Activated naive CD4-positive, alpha-beta T cell treated with anti-CD3 and anti-CD28 coated beads, Interleukin-2, amount 10 ng/mL, durations not matched to agents 7 days and 5 days (primary cell): Measurements from ENCODE around the gene ACSL6.
A peak's percentile ranks its signal among the peaks of the same experiment; 100 is the strongest.
"Not testable (repeated sequence)": the region's sequence is repeated elsewhere in the genome, so short reads cannot be mapped to it uniquely, and the experiment has no call there.

Source experiments
- CTCF ChIA-PET: fragments of 350-600 bp; sonication (Branson Sonifier 250); formaldehyde crosslinking; loops from one replicate; lab custom pipeline; 2021; ENCODE audit warnings: antibody characterized with exemption; lab: Charles Lee
- DNase-seq: peaks from one replicate; pipeline ENCODE4 v3.0.0-alpha.2; 2020
- H3K27ac Mint-ChIP-seq: one replicate; pipeline ENCODE4 v1.8.0; 2021; ENCODE audit warnings: mild to moderate bottlenecking, moderate library complexity, mixed read lengths
- H3K27me3 Mint-ChIP-seq: one replicate; pipeline ENCODE4 v1.8.0; 2021; ENCODE audit warnings: mild to moderate bottlenecking, mixed read lengths
- H3K36me3 Mint-ChIP-seq: one replicate; pipeline ENCODE4 v1.8.0; 2021; ENCODE audit warnings: mixed read lengths
- H3K4me1 Mint-ChIP-seq: one replicate; pipeline ENCODE4 v1.8.0; 2021; ENCODE audit warnings: mixed read lengths
- H3K4me3 Mint-ChIP-seq: one replicate; pipeline ENCODE4 v1.8.0; 2021; ENCODE audit warnings: mild to moderate bottlenecking, moderate library complexity, mixed read lengths
- H3K9me3 Mint-ChIP-seq: one replicate; pipeline ENCODE4 v1.8.0; 2021; ENCODE audit warnings: mixed read lengths

Gene ACSL6

GRCh38 chr5:131942016-131942415 lies 69.4 kb downstream of the ACSL6 start:
- Mint-ChIP-seq H3K4me3 (no peak overlapping the region), H3K36me3 (no peaks in the 10 kb centered on the region), H3K9me3 (no peaks in the 10 kb centered on the region), H3K27me3 (peaks cover 7% of the 10 kb centered on the region), H3K27ac (no peak overlapping the region), H3K4me1 (no peaks in the 10 kb centered on the region)
- no peak for DNase-seq
- CTCF ChIA-PET = interaction anchor here (1.0 kb wide), 1 partner anchor 66 kb away, joined by 3 read pairs; no protein-coding TSS in a partner anchor

- H3K4me3 Mint-ChIP-seq = no peak overlapping the region
- peaks cover 14% of the 10 kb centered on the region for H3K27me3 Mint-ChIP-seq
- H3K4me1 Mint-ChIP-seq = no peaks in the 10 kb centered on the region
- H3K27ac Mint-ChIP-seq = no peak overlapping the region
- CTCF ChIA-PET = no interaction called here
- no peaks in the 10 kb centered on the region for H3K36me3 Mint-ChIP-seq
- H3K9me3 Mint-ChIP-seq = no peaks in the 10 kb centered on the region
- no peak for DNase-seq
Measured at GRCh38 chr5:131939690-131940345, 71.6 kb downstream of the ACSL6 start.

- DNase-seq = no peak
- peaks cover 14% of the 10 kb centered on the region for H3K27me3 Mint-ChIP-seq
- no peak overlapping the region for H3K27ac Mint-ChIP-seq
- peaks cover 25% of the 10 kb centered on the region for H3K9me3 Mint-ChIP-seq
- H3K4me1 Mint-ChIP-seq = no peaks in the 10 kb centered on the region
- H3K4me3 Mint-ChIP-seq = no peak overlapping the region
- CTCF ChIA-PET = no interaction called here
- peaks cover 6% of the 10 kb centered on the region for H3K36me3 Mint-ChIP-seq
Measured at GRCh38 chr5:131932235-131932634, 79.2 kb downstream of the ACSL6 start.

- CTCF ChIA-PET = no interaction called here
- H3K27ac Mint-ChIP-seq = no peak overlapping the region
- peaks cover 37% of the 10 kb centered on the region for H3K9me3 Mint-ChIP-seq
Measured at GRCh38 chr5:131928957-131929356, 82.5 kb downstream of the ACSL6 start.

GRCh38 chr5:131926168-131926567 lies 85.3 kb downstream of the ACSL6 start:
- Mint-ChIP-seq H3K27ac (no peak overlapping the region), H3K4me1 (no peaks in the 10 kb centered on the region), H3K27me3 (no peaks in the 10 kb centered on the region), H3K36me3 (peaks cover 6% of the 10 kb centered on the region), H3K9me3 (peaks cover 35% of the 10 kb centered on the region), H3K4me3 (no peak overlapping the region)
- no peak for DNase-seq
- CTCF ChIA-PET = no interaction called here

More at GRCh38 chr5:131928957-131929356, 82.5 kb downstream of the ACSL6 start:
- Mint-ChIP-seq H3K36me3 (peaks cover 6% of the 10 kb centered on the region), H3K4me1 (no peaks in the 10 kb centered on the region), H3K4me3 (no peak overlapping the region), H3K27me3 (peaks cover 6% of the 10 kb centered on the region)
- DNase-seq = no peak

- CTCF ChIA-PET = no interaction called here
- DNase-seq = no peak
- H3K27ac Mint-ChIP-seq = no peak overlapping the region
- H3K9me3 Mint-ChIP-seq = no peaks in the 10 kb centered on the region
- H3K27me3 Mint-ChIP-seq = peaks cover 13% of the 10 kb centered on the region
- peaks cover 2% of the 10 kb centered on the region for H3K36me3 Mint-ChIP-seq
- no peak overlapping the region for H3K4me3 Mint-ChIP-seq
- no peaks in the 10 kb centered on the region for H3K4me1 Mint-ChIP-seq
Measured at GRCh38 chr5:131916481-131916880, 95.0 kb downstream of the ACSL6 start.

GRCh38 chr5:131914472-131914871 lies 97.0 kb downstream of the ACSL6 start:
- H3K9me3 Mint-ChIP-seq = peaks cover 6% of the 10 kb centered on the region

GRCh38 chr5:131913603-131914002 lies 97.9 kb downstream of the ACSL6 start:
- Mint-ChIP-seq H3K27me3 (peaks cover 13% of the 10 kb centered on the region), H3K4me3 (no peak overlapping the region), H3K36me3 (peaks cover 5% of the 10 kb centered on the region), H3K4me1 (no peaks in the 10 kb centered on the region), H3K9me3 (peaks cover 9% of the 10 kb centered on the region), H3K27ac (no peak overlapping the region)
- no peak for DNase-seq
- CTCF ChIA-PET = no interaction called here

More at GRCh38 chr5:131914472-131914871, 97.0 kb downstream of the ACSL6 start:
- Mint-ChIP-seq H3K4me1 (no peaks in the 10 kb centered on the region), H3K36me3 (peaks cover 5% of the 10 kb centered on the region), H3K27me3 (peaks cover 13% of the 10 kb centered on the region), H3K27ac (no peak overlapping the region), H3K4me3 (no peak overlapping the region)
- no peak for DNase-seq
- CTCF ChIA-PET = no interaction called here

- Mint-ChIP-seq H3K27me3 (no peaks in the 10 kb centered on the region), H3K9me3 (peaks cover 65% of the 10 kb centered on the region), H3K27ac (no peak overlapping the region), H3K4me3 (no peak overlapping the region), H3K36me3 (peaks cover 54% of the 10 kb centered on the region), H3K4me1 (peaks cover 16% of the 10 kb centered on the region)
- CTCF ChIA-PET = no interaction called here
- no peak for DNase-seq
Measured at GRCh38 chr5:131906668-131907067, 104.8 kb downstream of the ACSL6 start.

GRCh38 chr5:131902266-131902665 lies 109.2 kb downstream of the ACSL6 start:
- DNase-seq = peak; percentile 41
- Mint-ChIP-seq H3K9me3 (peaks cover 81% of the 10 kb centered on the region), H3K36me3 (peaks cover 70% of the 10 kb centered on the region), H3K27ac (peak overlapping the region; percentile 88), H3K4me1 (peaks cover 34% of the 10 kb centered on the region)
- H3K4me3 Mint-ChIP-seq, H3K27me3 Mint-ChIP-seq, CTCF ChIA-PET: not testable (repeated sequence)
